ENCODE results near the gene CTNNA1.

The CTNNA1 gene

DNA sequence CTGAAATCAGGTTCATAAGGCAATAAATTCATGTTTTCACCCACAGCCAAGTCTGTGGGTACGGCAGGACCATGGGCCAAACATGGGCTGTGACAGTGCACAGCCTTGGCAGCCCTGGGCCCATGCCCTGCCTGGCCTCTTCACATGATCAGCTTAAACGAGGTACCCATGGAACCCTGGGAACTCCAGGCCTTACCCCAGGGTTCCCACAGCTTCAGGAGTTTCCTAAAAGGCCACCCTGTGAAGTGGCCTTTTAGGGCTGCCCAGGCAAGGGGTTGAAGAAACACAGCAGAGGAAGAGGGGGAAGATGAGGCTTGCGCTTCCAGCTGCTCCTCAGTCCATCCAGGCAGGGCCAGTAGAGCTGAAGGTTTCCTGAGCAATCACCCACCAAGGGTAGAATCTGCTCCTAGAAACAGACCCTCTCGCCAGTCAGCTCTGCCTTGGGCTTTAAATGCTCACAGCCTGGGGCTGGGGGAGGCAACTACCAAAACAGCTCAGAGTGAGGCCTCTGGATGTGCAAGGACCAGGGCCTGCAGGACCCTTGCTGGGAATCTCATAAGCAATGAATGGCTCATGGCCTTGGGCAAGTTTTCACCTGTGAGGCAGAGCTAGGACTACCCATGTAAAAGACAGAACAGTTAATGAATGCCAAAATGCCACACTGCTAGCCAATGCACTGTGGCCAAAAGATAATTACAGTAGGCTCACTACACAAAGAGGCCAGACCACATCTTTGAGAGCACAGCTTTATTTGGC is 201.2 kb downstream of the CTNNA1 start:
- peak in 1 of 2 donors; percentile 30 for DNase-seq

DNA sequence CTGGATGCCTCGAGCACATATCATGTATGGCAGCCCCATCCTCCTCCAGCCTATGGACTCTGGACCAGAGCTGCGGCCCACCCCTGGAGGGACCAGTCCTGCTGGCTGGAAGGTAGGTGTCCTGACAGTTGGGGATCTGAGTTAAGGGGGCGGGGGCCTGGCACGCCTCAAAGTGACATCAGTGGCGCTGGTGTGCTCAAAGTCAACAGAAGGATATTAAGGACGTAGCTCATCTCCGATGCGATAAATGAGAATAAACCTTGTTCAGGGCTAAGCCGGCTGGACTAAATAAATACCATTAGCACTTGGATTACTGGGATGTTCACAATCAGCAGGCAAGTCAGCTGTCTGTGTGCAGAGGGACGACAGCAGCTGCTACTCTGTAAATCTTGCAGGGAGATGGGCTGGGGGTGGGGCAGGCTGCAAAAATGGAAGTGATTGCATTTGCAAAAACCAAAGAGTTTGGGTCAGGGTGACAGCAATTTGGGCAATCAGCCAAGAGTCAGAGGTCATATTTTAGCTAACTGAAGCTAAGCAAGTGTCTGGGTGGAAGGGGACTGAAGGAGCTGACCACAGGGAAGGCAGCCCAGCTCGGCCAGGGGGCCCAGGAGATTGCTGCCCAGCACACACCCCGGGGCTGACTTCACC is 201.9 kb downstream of the CTNNA1 start:
- DNase-seq, result peak in 1 of 2 donors; percentile 31

DNA sequence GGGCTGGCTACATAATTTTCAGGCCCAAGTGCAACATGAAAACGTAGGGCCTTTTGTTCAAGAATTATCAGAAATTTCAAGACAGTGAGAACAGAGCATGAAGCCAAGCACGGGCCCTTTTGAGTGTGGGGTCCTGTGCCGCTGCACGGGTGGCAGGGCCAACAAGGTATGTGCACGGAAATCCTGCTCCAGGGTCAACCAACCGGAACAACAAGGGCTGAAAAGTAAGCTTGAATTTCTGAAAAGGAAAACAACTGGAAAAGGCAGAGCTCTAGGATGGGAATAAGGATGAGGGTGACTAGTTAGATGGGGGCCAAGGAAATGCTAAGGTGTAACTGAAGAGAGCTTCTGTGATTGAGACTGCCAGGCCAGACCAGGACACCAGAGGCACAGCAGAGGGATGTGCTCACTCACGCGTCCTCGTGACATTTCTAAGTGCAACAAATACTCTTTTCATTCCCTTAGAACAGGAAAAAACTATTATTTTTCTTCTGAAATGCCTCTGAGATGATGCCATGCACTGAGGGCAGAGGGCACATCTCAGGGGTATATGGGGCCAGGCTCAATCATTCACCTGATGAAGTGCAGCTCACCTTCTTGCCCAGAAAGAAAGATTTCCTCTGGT is 202.6 kb downstream of the CTNNA1 start:
- no peak for DNase-seq

DNA sequence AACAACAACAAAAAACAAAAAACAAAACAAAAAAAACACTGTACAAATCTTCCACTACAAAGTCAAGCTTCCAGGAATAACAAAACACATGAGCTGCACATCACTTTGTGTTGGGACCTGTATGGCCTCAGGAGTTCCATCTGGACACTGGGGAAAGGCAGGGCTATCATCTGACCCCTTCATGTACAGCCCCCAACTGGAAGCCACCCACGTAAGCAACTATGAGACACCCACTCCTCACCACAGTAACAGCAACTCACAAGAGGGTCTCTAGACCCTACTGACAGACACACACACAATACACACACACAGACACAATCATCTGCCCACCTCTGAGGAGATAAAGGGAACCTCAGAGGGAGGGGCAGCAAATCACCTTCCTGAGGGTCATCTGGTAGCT is 203.6 kb downstream of the CTNNA1 start:
- DNase-seq, result no peak

DNA sequence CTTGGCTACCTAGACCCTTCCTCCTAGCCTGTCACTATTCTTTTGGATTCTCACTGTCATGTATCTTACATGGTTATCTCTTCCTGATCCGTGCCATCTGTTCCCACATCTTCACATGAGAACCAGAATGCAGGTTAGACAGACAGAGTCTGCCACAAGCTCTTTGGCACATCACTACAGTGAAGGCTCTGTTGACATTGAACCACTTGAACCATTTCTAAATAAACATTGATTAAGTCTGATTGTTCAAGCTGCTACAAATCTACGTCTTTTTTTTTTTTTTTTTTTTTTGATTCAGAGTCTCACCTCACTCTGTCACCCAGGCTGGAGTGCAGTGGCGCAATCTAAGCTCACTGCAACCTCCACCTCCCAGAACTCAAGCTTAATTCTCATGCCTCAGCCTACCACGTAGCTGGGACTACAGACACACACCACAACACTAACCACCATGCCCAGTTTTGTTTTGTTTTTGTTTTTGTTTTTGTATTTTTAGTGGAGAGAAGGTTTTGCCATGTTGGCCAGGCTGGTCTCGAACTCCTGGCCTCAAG is 207.0 kb downstream of the CTNNA1 start:
- DNase-seq, result no peak

DNA sequence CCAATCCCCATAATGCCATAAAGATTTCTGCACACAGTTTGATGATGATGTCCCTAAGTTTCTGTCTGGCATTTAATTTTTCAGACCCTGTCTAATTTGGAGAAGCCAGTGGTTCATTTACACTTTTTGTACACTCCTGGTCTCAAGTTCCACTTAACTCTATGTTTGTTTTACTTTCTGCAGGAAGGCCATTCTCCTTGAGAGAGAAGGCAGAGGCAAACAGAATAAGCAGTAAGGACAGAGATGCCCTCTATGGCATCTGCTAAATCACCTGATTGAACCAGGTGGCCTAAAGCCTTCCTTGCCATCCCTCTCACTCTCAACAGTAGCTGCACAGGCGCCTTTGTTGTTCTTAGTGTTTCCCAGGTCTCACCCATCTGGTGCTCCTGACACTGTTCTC is 208.0 kb downstream of the CTNNA1 start:
- DNase-seq, result no peak

DNA sequence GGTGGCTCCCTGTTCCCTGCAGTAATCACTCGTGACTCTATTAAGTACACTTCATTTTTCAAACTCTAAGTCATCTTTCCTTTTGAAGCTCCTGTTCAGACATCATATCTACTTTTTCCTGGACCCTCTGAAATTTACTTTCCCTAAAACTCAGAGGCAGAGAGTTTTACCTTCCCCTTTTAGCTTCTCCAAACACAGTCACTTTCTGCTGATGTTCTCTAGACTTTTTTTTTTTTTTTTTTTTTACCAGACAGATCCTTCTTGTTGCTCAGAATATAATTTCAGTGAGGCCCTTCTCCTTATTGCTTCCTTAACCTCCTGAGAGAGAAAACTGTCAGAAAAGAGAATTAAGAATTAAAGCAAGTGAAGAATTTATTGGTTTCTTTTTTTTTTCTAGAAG is 208.5 kb downstream of the CTNNA1 start:
- no peak for DNase-seq

DNA sequence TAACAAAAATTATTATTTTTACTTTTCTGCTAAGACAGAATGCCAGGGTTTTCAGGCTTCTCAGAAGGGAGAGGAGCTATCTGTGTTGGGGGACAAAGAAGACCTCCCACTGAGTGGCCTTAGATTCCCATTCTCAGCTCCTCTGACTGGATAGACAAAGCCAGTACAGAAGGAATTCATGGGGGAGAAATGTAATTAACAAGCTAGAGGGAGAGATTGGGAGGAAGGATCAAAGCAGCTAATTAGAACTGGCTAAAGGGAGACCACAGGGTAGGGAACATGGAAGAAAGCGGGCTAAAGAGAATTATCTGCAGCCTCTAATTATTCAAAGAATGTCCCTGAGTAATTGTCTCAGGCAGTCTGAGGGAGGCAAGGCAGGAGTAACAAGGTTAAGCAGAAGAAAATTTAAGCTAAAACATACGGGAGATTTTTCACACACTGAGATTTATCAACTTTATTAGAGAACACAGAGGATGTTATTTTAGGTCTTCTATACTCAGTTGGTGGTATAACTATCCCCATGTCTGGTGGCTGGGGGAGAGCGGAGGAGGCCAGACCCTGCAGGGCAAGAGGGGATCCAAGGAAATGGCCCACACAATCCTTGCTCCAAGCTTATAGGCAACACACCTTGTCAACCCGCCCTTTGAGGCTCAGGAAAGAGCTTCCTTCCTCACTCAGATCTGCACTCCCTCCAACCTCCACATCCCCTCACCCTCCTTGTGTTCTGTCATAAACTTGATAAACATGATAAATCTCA is 209.6 kb downstream of the CTNNA1 start:
- no peak for DNase-seq

DNA sequence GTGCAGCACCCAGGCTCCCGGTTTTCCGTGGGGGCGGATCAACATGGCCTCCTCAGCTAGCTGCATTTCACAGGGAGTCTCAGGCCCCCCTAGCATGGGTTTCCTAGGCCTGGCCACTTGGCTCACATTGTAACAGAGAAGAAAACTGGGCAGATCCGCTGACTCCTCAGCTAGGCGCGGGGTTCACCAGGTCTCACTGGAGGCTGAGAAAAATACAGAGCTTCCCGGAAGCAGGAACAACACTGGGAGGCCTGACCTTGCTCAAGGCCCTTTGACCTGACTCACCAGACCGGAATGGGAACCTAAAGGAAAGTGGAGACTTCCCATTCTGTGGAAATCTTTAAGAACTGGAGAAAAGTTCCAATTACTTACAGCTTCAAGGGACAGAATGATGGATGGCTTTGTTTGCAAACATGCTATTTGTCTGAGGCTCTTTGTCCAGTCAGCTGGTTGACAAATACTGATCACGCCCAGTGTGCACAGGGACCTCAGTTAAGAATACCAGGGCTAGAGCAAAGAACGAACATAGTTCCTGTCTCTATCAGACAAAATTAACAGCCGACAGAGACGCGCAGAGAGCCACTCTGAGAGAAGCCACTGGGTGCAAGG is 210.6 kb downstream of the CTNNA1 start:
- DNase-seq, result peak in 1 of 2 donors; percentile 33

DNA sequence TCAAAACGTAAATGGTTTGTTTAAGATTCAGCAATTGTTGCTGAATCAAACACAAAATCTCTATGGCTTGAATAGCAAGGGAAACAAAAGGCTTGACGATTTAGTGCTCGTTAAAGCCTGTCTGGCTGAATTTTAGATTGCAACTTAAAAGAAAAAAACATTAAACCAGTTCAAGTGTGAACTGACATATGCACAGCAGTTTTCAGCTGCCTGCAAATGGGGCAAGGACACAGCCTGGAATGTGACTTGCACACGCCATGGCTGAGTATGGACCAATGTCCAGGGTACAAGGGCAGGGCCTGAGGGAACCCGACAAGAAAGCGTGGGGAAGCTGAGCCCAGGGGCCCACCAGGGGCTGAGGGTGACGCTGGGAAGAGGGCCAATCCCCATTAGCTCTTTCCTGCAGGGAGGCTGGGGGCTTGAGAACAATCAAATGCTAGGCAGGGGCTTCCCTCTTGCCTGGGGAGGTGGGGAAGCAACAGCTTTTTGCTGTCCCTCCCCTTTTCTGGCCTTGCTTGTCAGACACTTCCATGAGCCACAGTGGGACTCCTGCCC is 211.5 kb downstream of the CTNNA1 start:
- no peak for DNase-seq

DNA sequence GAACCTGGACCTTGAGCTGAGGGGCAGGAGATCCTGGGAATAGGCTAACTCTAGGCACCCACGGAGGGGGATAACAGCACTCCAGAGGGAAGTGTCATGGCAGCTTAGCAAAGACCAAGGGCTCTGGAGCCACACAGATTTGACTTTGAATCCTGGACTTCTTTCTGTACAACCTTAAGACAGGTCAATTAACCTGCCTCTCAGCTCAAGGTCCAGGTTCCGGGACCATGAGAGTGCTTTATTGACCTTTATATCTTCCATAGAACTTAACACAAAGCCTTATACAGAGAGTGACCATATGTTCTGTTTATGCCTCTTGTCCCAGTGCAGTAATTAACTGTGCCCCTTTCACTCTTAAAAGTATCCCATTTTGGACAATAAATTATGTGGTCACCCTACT is 212.4 kb downstream of the CTNNA1 start:
- DNase-seq, result no peak

DNA sequence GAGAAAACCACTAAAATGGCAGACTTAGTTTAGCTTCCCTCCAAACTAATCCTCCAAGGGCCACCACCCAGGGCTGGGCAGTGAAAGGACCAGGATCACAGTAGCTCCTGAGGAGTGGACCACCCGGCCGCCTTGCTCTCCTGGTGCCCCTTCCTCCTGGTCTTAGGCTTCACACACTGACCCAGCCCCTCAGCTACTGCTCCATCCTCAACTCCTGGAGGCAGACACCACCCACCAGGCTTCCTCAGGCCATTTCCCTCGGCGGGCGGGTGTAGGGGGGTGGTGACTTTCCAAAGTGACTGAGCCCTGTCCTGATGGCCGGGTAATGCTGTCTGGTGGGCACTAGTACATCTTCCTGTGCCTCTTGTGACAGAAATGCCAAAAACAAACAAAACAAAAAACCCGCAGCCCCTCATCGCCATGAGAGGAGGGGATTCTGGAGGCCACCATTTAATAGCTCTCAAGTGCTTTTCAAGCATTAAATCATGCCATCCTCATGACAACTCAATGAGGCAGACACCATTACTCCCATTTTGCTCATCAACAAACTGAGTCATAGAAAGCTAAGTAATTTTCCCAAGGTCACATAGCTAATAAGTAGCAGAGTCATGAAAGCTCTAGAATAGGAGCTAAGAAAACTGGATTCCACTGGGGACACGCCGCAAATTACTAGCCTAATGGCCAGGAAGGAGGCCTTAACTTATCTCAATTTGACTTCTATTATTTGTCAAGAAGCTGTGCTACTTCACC is 213.2 kb downstream of the CTNNA1 start:
- DNase-seq, result no peak

DNA sequence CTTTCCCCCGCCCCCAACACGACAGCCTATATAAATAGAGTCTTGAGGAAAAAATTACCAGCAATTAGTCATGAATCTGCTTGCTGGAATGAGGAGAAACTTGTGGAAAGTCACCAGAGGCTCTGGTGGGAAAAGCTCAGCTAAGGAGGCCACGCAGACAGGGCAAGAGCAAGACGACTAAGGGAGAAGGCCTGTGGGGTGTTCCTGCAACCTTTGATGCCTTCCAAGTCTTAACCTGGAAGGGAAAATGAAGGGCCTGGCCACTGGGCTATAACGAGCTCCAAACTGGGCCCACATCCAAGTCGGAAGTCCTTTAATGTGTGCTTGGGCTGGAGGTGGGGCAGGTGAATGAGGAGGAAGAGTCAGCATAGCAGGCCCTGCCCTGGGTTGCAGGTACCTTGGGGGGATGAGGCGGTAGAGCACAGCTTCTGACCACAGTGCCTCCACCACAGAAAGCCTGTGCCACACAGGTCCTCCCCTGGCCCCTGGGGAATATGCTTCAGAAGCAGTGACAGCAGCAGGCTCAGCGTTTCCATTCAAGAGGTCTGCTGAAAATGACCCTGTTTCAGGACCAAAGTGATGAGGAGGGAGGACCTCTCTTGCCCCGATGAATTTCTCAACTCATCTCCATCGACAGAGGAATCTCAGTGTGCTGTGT is 214.7 kb downstream of the CTNNA1 start:
- DNase-seq, result no peak

DNA sequence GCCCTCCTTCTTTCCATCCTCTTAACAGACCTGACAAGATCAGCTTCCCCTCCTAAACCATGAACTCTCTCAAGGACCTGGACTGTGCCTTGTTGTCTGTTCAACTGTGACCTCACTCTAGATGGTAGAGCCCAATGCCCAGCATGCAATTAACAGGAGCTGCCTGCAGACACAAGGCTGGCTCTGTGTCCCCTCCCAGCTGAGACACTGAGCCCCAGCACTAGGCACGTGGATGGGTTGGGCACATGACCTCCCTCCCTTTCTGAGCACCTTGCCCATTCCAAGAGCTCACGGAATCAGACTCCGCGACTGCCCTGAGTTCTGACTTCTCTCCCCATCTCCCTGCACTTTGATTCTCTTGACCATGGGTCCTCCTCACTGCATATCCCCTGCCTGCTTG is 215.4 kb downstream of the CTNNA1 start:
- no peak for DNase-seq

DNA sequence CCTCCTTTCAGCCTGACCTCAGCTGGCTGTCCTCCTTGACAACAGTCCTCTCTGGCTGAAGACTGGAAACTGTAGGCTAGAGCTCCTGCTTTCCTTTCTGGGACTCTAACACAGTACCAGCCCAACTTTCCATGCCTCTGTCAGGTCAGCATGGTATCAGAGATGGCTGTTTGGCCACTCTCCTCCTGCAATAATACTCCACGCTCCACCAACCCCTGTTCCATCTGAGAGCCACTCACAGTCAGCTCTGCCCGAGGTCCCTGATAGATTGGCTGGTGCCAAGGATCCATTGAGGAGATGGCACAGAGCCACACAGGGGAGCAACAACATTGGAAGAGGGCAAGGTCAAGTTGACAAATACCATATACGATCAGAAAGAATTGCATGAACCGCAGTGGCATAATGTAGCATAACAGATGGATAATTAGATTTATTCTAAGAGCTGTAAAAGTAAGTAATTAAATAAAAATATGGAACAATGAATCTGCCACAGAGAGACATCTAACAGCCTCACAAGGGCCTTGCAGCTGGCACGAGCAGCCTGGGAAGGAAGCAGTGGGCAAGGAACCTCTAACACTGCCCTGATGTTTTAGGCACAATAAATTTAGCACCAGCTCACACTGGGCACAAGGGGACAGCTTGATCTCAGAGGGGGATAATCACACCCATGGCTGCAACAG is 216.2 kb downstream of the CTNNA1 start:
- DNase-seq, result no peak

DNA sequence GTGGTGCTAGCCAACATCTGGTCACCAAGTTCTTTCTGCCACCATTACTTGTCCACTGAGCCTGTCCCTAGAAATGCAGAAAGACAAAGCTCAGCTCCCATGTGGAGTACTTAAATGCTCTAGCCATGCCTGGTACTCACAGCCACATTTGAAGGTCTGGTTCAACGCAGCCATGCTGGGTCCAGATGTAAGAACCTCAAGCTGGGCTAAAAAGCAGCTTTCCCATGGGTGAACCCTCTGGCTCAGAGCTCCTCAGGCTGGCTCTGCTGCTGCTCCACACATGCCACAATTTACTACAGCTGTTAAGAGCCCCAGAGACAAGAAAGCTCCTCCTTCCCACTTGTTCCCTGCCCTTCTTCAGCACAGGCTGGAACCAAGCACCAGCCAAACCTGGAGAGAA is 219.0 kb downstream of the CTNNA1 start:
- DNase-seq, result no peak

DNA sequence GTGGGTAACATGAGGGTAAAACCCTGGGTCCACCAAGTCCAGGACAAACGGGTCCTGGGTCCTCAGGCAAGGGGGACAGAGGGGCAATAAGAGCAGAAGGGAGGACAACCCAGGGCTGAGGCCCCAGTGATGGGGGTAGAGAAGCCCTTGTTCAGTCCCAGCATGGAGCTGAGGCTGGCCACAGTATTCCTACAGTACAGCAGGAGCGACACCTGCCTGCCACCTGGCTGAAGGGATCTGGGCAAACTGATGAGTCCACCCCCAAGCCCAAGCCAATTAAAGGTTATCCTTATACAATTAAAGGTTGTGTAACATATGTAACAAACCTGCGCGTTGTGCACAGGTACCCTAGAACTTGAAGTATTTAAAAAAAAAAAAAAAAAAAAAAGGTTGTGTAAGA is 219.6 kb downstream of the CTNNA1 start:
- DNase-seq, result no peak

DNA sequence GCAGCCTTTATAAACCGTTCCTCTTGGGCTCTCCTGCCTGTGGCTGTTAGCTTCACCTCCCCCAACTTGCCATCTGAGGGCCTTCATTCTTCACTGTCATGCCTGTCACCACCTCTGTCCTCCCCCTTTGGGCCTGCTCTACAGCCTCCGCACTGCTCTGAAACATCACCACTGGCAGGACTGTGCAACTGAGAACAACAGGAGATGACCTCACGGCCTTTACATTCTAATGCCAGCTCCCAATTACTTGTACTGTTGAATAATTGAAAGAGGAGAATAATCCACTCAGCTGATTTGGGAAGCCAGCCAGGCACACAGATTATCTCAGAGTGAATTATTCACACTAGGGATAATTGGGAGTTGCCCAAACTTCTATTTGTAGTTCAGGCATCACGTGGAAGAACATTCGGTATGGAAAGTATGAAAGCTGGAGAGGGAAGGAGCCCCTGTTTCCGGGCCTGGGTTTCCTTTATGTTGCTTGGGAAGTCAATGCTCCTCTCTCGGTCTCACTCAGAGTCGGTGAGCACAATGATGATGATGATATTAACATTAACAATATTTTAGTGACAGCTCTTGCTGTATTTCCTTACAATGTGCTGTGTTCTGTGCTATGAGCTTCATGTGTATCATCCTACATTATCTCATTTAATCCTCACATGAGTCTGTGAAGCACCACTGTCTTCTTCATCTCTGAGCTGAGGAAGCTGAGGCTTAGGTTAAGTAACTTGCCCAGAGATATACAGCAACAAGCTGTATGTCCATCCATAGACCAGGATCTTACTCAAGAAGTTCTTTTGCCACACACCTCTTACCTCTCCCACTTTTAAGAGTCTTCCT is 221.2 kb downstream of the CTNNA1 start:
- no peak for DNase-seq

DNA sequence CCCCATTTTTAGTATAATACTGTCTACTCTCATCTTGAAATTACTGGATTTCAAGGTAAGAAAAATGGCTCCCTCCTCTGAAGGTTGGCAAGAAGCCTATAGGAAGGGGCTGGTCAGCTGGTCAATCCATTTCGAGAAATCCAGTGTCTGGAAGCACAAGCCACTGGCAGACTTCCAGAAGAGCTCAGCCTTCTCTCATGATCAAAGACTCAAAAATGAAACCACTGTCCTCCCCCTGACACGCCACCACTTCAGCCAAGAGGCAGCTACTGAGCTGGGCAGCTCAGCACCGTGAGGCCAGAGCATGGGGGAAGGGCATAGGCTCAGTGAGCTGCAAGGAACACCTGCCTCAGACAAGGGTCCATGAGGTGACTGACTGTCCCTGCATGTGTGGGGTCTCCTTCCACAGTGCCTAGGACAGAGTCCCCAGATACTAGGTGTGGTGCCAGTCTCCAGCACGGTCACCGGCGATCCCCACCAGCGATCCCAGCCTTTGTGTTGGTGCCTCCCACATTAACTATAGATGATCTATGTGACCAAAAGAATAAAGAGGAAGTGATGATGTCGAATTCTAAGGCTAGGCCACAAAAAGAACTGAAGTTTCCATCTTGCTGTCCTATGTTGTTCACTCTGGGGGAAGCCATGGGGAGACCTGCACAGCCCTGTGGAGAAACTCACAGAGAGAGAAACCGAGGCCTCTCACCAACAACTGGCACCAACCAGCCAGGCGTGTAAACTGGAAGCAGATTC is 222.0 kb downstream of the CTNNA1 start:
- DNase-seq, result peak in 1 of 2 donors; percentile 4
